PFSK-1 (cell line): Measurements from ENCODE around the gene ANO4.

ENCODE experiments used
- POLR2AphosphoS5 ChIP-seq: IDR thresholded peaks from 2 replicates; pipeline ENCODE4 v1.6.1; 2012; ENCODE audit warnings: low read depth, mild to moderate bottlenecking, control low read depth, low read length, moderate library complexity
- REST ChIP-seq, 2 experiments: IDR thresholded peaks; 2 replicates each; pipeline versions ENCODE4 v1.6.1 to v1.8.0; 2011 to 2012; ENCODE audit warnings: low read depth in 2 of 2, low read length in 2 of 2, control low read depth in 1 of 2, inconsistent platforms in 1 of 2, mild to moderate bottlenecking in 1 of 2, moderate library complexity in 1 of 2; ENCODE audit not compliant: insufficient read depth in 1 of 2
- SIN3A ChIP-seq: IDR thresholded peaks from 2 replicates; pipeline ENCODE4 v1.6.1; 2012; ENCODE audit warnings: mild to moderate bottlenecking, low read length, moderate library complexity, borderline replicate concordance; ENCODE audit not compliant: insufficient read depth
- TAF1 ChIP-seq: IDR thresholded peaks from 2 replicates; pipeline ENCODE4 v1.6.1; 2012; ENCODE audit warnings: low read length, control low read depth, borderline replicate concordance; ENCODE audit not compliant: insufficient read depth

- no peak for TF ChIP-seq POLR2AphosphoS5
- no peak for TF ChIP-seq TAF1
- TF ChIP-seq REST (IDR thresholded peaks at IDR 0.05; ENCODE audit: insufficient read depth in 1 of 2, low read depth in 2 of 2, low read length in 2 of 2), result no peak
- TF ChIP-seq SIN3A, result no peak
Measured at GRCh38 chr12:101053203-101053602, 258.6 kb downstream of the ANO4 start.
